ENCODE measurements around the gene CARD8. TPM values are rescaled to one million over a fixed set of nuclear protein-coding genes. Genes with fewer than 3 reads are reported as not detected.

Gene CARD8
- total RNA-seq, 6 donors from 2014 or later: 35.1 to 138 (median 77.8) TPM

DNA sequence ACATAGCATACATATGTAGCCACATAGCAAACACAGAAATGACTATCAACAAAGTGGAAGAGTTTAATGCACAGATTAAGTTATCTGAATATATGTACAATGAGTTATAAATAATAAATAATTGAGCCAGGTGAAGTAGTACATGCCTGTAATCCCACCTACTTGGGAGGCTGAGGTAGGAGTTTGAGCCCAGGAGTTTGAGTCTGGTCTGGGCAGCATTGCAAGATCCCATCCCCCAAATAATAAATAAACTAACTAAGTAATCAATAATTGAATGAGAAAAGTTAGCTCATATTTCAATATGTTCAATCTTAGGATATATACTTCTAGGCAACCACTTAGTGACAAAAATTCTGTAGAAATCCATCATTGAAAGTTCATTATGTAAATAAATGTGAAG, 1.7 kb downstream of the CARD8 start:
- peaks cover 38 to 50% (median 49%) of the 10 kb centered on the region in 4 donors for H3K4me1 ChIP-seq
- no peak for DNase-seq
- H3K27ac ChIP-seq: peak overlapping the region in 2 of 4 donors; percentile 93 to 94
- ATAC-seq (ENCODE audit: low FRiP score in 2 of 2): no peak
- TF ChIP-seq POLR2AphosphoS5 (IDR thresholded peaks at IDR 0.05) (no peak), POLR2A (IDR thresholded peaks at IDR 0.05) (no peak), CTCF (IDR thresholded peaks at IDR 0.05) (no peak), EP300 (IDR thresholded peaks at IDR 0.05) (no peak)
- H3K4me3 ChIP-seq: no peak overlapping the region
- H3K9me3 ChIP-seq: no peaks in the 10 kb centered on the region
- H3K36me3 ChIP-seq: no peaks in the 10 kb centered on the region
- H3K27me3 ChIP-seq: no peaks in the 10 kb centered on the region

DNA sequence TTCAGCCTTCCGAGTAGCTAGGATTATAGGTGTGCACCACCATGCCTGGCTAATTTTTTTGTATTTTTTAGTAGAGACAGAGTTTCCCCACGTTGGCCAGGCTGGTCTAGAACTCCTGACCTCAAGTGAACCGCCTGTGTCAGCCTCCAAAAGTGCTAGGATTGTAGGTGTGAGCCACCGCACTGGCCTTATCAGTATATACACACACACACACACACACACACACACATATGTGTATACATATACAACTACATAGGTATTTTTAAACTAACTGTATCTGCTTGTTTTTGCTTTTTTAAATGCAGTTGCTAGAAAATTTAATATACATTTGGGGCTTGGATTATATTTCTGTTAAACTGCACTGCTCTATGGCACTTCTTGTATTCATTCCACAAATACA, 3.1 kb downstream of the CARD8 start:
- DNase-seq (no peak), ATAC-seq (ENCODE audit: low FRiP score in 2 of 2) (no peak)
- Histone ChIP-seq H3K27me3 (no peaks in the 10 kb centered on the region), H3K27ac (no peak overlapping the region), H3K4me3 (no peak overlapping the region), H3K36me3 (peaks cover 0 to 5% (median 0%) of the 10 kb centered on the region in 4 donors), H3K4me1 (peaks cover 42 to 55% (median 49%) of the 10 kb centered on the region in 4 donors), H3K9me3 (no peaks in the 10 kb centered on the region)
- TF ChIP-seq POLR2AphosphoS5 (IDR thresholded peaks at IDR 0.05): no peak
- no peak for TF ChIP-seq CTCF (IDR thresholded peaks at IDR 0.05)
- TF ChIP-seq EP300 (IDR thresholded peaks at IDR 0.05): no peak
- TF ChIP-seq POLR2A (IDR thresholded peaks at IDR 0.05): no peak
- 80 to 84% methylated on average over 4 of the region's 4 CpGs for WGBS, 2 donors

DNA sequence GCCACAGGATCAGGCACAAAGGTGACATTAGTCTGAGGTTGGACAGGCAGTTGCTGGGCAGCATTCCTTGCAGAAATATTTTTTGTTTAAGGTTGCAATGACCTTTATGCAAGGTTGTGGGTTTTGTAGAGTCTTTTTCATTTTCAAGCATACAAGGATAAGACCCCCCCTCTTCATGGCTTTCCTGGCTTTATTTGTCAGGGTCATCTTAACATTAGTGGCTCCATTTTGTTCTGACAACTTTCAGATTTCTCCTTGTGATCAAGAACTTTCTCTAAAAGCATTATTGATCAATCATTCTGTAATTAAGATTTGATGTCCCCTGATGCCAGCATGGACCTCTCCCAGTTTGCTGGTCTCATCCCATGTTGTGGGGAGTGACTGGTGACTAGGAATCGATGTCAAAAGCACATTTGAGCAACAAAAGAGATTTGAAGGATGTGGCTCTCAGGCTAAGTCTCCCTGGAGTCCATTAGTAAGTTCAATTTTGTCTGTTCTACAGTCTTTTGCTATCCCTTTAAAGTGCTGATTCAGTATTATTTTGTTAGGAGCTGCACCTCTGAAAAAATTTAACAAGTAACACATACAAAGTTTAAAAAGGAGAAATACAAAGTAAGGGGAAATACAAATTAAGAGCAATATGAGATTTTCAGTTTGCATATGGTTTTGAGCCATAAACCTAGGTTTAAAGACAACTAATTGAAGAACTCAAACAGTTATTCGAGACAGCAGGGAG, 5.3 kb downstream of the CARD8 start:
- Histone ChIP-seq H3K4me1 (peaks cover 43 to 57% (median 50%) of the 10 kb centered on the region in 4 donors), H3K9me3 (no peaks in the 10 kb centered on the region), H3K4me3 (no peak overlapping the region), H3K27me3 (no peaks in the 10 kb centered on the region), H3K27ac (peak overlapping the region; percentile 74 to 90 (median 86)), H3K36me3 (peaks cover 0 to 15% (median 1%) of the 10 kb centered on the region in 4 donors)
- WGBS, 2 donors: 69 to 82% methylated on average over 2 of the region's 2 CpGs
- TF ChIP-seq POLR2A (IDR thresholded peaks at IDR 0.05): no peak
- no peak for TF ChIP-seq POLR2AphosphoS5 (IDR thresholded peaks at IDR 0.05)
- TF ChIP-seq CTCF (IDR thresholded peaks at IDR 0.05): no peak
- TF ChIP-seq EP300 (IDR thresholded peaks at IDR 0.05): no peak
- ATAC-seq (ENCODE audit: low FRiP score in 2 of 2) (no peak), DNase-seq (no peak)

GRCh38 chr19:48249502-48250014, 6.2 kb downstream of the CARD8 start:
- DNase-seq: peak in 1 of 2 donors; percentile 76
- Histone ChIP-seq H3K9me3 (no peaks in the 10 kb centered on the region), H3K27me3 (no peaks in the 10 kb centered on the region), H3K4me3 (peak overlapping the region; percentile 26 to 54 (median 39)), H3K36me3 (peaks cover 0 to 15% (median 1%) of the 10 kb centered on the region in 4 donors), H3K4me1 (peaks cover 39 to 60% (median 49%) of the 10 kb centered on the region in 4 donors), H3K27ac (peak overlapping the region; percentile 74 to 90 (median 86))
- 34 to 41% methylated on average over 13 of the region's 13 CpGs for WGBS, 2 donors
- ATAC-seq (ENCODE audit: low FRiP score in 2 of 2): peak; percentile 87 to 90
- TF ChIP-seq CTCF (IDR thresholded peaks at IDR 0.05) (no peak), POLR2A (IDR thresholded peaks at IDR 0.05) (peak in 3 of 4 donors; percentile 54 to 81 (median 63)), EP300 (IDR thresholded peaks at IDR 0.05) (peak in 1 of 4 donors; percentile 57), POLR2AphosphoS5 (IDR thresholded peaks at IDR 0.05) (peak; percentile 81 to 86)

Data from upper lobe of left lung (tissue), 6 donors.